Cardiac muscle cell (in vitro differentiated cells and primary cell): ENCODE measurements around the gene CTSG. TPM values are rescaled to one million over a fixed set of nuclear protein-coding genes. Genes with fewer than 3 reads are reported as not detected.
"Not testable (repeated sequence)": the region's sequence is repeated elsewhere in the genome, so short reads cannot be mapped to it uniquely, and the experiment has no call there.

Experiments
- DNase-seq, 2 donors: peaks; one replicate each; pipeline versions ENCODE4 v3.0.0 to v3.0.0-alpha.2; 2010 to 2017; ENCODE audit warnings: low read depth in 1 of 2, low spot score in 1 of 2
- H3K27ac ChIP-seq: fragments of 200-600 bp; sonication (generic); 2 replicates; pipeline ENCODE4 v1.5.1; 2016
- H3K27me3 ChIP-seq: fragments of 200-600 bp; sonication (generic); 2 replicates; pipeline ENCODE4 v1.6.0; 2016; ENCODE audit warnings: control low read depth
- H3K36me3 ChIP-seq: fragments of 200-600 bp; sonication (generic); 2 replicates; pipeline ENCODE4 v1.5.1; 2016; ENCODE audit warnings: control low read depth
- H3K4me1 ChIP-seq: fragments of 200-600 bp; sonication (generic); 2 replicates; pipeline ENCODE4 v1.8.1; 2017; ENCODE audit warnings: low read depth, mild to moderate bottlenecking, mixed run types
- H3K4me3 ChIP-seq: fragments of 200-600 bp; sonication (generic); 2 replicates; pipeline ENCODE4 v1.5.1; 2016; ENCODE audit warnings: mild to moderate bottlenecking
- H3K9me3 ChIP-seq: fragments of 200-600 bp; sonication (generic); 2 replicates; pipeline ENCODE4 v1.5.1; 2017; ENCODE audit warnings: low read depth, mild to moderate bottlenecking, control low read depth
- polyA plus RNA-seq: library from polyadenylated mRNA; unstranded; fragments of >200 nt; fragmentation: Nextera tagmentation; extraction: Ambion mirVana; gene quantifications from 2 replicates; pipeline ENCODE4 v1.2.1, GENCODE V29; 2016
- total RNA-seq: library from RNA; depleted of rRNA; stranded (reverse); fragments of >200 nt; gene quantifications from 2 replicates; pipeline ENCODE4 v1.2.3, GENCODE V29; 2016
- TF ChIP-seq, protein P1 (sequence below): IDR thresholded peaks from 2 replicates; pipeline ENCODE4 v1.5.1; 2012; ENCODE audit warnings: low read depth, mild to moderate bottlenecking, low read length

The CTSG gene
- total and polyA plus RNA-seq, 2 experiments from 2014 or later: not detected

DNA sequence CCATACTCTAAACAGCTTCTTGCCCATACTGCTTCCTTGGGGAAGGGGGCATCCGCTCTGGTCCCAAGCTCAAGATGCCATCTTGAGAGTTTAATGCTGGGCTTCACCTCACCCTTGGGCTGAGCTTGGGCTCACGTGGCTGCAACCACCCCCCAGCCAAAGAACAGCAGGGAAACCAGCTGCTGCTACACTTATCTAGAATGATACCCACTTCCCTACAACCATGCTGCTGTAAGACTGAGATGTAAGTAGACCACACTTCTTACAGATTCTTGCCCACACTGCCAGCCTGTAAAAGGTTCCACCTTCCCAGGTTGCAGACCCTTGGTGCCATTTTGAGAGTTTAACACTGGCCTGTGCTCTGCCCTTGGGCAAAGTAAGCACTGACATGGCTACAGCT, 9.7 kb downstream of the CTSG start:
- H3K27ac ChIP-seq: no peak overlapping the region
- TF ChIP-seq, protein P1, sequence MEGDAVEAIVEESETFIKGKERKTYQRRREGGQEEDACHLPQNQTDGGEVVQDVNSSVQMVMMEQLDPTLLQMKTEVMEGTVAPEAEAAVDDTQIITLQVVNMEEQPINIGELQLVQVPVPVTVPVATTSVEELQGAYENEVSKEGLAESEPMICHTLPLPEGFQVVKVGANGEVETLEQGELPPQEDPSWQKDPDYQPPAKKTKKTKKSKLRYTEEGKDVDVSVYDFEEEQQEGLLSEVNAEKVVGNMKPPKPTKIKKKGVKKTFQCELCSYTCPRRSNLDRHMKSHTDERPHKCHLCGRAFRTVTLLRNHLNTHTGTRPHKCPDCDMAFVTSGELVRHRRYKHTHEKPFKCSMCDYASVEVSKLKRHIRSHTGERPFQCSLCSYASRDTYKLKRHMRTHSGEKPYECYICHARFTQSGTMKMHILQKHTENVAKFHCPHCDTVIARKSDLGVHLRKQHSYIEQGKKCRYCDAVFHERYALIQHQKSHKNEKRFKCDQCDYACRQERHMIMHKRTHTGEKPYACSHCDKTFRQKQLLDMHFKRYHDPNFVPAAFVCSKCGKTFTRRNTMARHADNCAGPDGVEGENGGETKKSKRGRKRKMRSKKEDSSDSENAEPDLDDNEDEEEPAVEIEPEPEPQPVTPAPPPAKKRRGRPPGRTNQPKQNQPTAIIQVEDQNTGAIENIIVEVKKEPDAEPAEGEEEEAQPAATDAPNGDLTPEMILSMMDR: no peak
- H3K4me1 ChIP-seq: no peaks in the 10 kb centered on the region
- H3K27me3 ChIP-seq: no peaks in the 10 kb centered on the region
- DNase-seq: no peak
- no peaks in the 10 kb centered on the region for H3K9me3 ChIP-seq
- no peak overlapping the region for H3K4me3 ChIP-seq
- H3K36me3 ChIP-seq: no peaks in the 10 kb centered on the region

DNA sequence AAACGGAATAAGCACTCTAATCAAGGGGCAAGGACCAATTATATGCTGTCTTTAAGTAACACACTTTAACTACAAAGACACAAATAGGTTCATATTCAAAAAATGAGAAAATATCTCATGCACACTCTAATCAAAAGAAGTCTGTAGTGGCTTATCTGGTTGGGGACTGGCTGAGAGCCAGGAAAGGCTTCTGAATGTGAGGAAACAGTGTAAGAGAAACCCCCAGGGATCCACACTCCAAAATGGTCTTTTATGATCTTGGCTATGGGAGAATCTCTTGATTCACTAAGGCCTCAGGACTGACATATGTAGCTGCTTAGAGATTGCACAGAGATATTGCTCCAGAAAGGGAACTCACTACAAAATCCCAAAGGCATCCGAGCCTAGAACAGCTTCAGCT, 10.3 kb downstream of the CTSG start:
- no peak overlapping the region for H3K27ac ChIP-seq
- no peaks in the 10 kb centered on the region for H3K9me3 ChIP-seq
- H3K4me3 ChIP-seq: no peak overlapping the region
- no peaks in the 10 kb centered on the region for H3K4me1 ChIP-seq
- TF ChIP-seq, protein P1: no peak
- no peak for DNase-seq
- no peaks in the 10 kb centered on the region for H3K36me3 ChIP-seq
- H3K27me3 ChIP-seq: no peaks in the 10 kb centered on the region

DNA sequence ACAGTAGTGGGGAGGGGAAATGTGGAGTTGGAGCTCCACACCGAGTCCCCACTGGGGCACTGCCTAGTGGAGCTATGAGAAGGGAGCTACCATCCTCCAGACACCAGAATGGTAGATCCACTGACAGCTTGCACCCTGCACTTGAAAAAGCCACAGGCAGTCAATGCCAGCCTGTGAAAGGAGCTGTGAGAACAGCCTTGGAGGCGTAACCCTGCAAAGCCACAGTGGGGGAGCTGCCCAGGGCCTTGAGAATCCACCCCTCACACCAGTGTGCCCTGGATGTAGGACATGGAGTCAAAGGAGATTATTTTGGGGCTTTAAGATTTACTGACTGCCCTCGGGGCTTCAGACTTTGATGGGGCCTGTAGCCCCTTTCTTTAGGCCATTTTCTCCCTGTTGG, 12.5 kb downstream of the CTSG start:
- no peaks in the 10 kb centered on the region for H3K36me3 ChIP-seq
- H3K27ac ChIP-seq: no peak overlapping the region
- H3K9me3 ChIP-seq: no peaks in the 10 kb centered on the region
- H3K4me1 ChIP-seq: no peaks in the 10 kb centered on the region
- no peak for DNase-seq
- TF ChIP-seq, protein P1: no peak
- H3K27me3 ChIP-seq: no peaks in the 10 kb centered on the region
- no peak overlapping the region for H3K4me3 ChIP-seq

DNA sequence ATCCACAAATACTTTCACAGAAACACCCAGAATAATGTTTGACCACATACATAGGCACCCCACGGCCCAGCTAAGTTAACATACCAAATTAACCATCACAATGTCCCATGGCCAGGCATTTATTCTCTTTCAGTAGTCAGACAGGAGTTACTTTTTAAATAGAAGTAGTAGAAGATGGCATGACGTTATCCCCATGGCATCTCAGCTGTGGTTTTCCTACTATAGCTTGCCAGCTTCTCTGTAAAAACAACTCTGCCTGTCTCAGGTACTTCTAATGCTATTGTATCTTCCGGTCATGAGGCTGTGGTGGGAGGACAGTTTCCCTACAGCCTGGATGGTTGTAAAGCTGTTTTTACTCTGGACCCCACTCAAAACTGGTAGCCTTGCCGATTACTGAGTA, 19.3 kb downstream of the CTSG start:
- DNase-seq: no peak

DNA sequence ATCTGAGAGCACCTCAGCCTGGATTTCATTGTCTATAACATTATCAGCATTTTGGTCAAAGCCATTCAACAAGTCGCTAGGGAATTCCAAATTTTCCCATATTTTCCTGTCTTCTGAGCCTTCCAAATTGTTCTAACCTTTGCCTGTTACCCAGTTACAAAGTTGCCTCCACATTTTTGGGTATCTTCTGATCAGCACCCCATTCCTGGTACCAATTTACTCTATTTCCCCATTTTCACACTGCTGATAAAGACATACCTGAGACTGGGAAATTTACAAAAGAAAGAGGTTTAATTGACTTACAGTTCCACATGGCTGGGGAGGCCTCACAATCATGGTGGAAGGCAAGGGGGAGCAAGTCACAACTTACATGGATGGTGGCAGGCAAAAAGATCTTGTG, 27.0 kb downstream of the CTSG start:
- not testable (repeated sequence) for H3K36me3 ChIP-seq, H3K4me1 ChIP-seq, H3K9me3 ChIP-seq, H3K4me3 ChIP-seq, H3K27ac ChIP-seq, DNase-seq, H3K27me3 ChIP-seq

More for the DNA sequence above, 19.3 kb downstream of the CTSG start:
- TF ChIP-seq, protein P1: no peak
- Histone ChIP-seq H3K36me3 (no peaks in the 10 kb centered on the region), H3K4me3 (no peak overlapping the region), H3K9me3 (no peaks in the 10 kb centered on the region), H3K4me1 (no peaks in the 10 kb centered on the region), H3K27ac (no peak overlapping the region), H3K27me3 (no peaks in the 10 kb centered on the region)

DNA sequence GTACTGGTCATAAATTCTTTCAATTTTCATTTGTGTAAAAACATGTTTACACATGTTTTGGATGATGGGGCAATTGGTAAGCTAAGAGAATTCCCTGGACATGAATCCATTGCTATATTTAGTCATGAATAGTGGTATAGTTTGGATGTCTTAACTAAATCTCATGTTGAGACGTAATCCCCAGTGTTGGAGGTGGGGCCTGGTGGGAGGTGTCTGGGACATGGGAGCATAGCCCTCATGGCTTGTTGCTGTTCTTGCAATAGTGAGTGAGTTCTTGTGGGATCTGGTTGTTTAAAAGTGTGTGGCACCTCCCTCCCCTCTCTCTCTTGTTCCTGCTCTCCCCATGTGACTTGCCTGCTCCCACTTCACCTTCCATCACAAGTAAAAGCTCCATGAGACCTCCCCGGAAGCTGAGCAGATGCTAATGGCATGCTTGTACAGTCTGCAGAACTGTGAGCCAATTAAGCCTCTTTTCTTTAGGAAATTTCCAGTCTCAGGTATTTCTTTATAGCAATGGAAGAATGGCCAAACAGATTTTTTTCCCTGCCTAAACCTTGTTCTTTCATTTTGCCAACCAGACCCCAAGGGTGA, 33.6 kb downstream of the CTSG start:
- H3K4me3 ChIP-seq: no peak overlapping the region
- no peak overlapping the region for H3K27ac ChIP-seq
- H3K36me3 ChIP-seq: no peaks in the 10 kb centered on the region
- H3K9me3 ChIP-seq: no peaks in the 10 kb centered on the region
- H3K4me1 ChIP-seq: no peaks in the 10 kb centered on the region
- no peaks in the 10 kb centered on the region for H3K27me3 ChIP-seq
- DNase-seq: no peak
- TF ChIP-seq, protein P1: no peak
